ENCODE results near the gene SDHB. TPM values are rescaled to one million over a fixed set of nuclear protein-coding genes. Genes with fewer than 3 reads are reported as not detected.

SDHB gene
- total and polyA plus RNA-seq, 9 donors, result 51.9 to 120 (median 63.1) TPM

GRCh38 chr1:17008208-17008855 is 45.5 kb downstream of the SDHB start:
- intact Hi-C loops (cut with DNase I), result no loop called here
- H3K4me1 ChIP-seq (ENCODE audit: insufficient read depth), result peaks cover 12% of the 10 kb centered on the region
- no peak overlapping the region for H3K4me3 ChIP-seq
- no peaks in the 10 kb centered on the region for H3K36me3 ChIP-seq
- no peak for DNase-seq
- no peaks in the 10 kb centered on the region for H3K27me3 ChIP-seq
- no peaks in the 10 kb centered on the region for H3K9me3 ChIP-seq
- TF ChIP-seq EP300 (IDR thresholded peaks at IDR 0.05), result no peak
- no peak for TF ChIP-seq POLR2A (IDR thresholded peaks at IDR 0.05)
- TF ChIP-seq CTCF (IDR thresholded peaks at IDR 0.05), result no peak
- H3K27ac ChIP-seq, result no peak overlapping the region
- 90 to 93% (median 92%) methylated on average over 15 of the region's 15 CpGs for WGBS, 3 donors

- no peak overlapping the region for H3K4me3 ChIP-seq
- intact Hi-C loops (cut with DNase I), result no loop called here
- no peaks in the 10 kb centered on the region for H3K27me3 ChIP-seq
- no peak overlapping the region for H3K27ac ChIP-seq
- DNase-seq, result no peak
- TF ChIP-seq POLR2A (IDR thresholded peaks at IDR 0.05), result no peak
- no peak for TF ChIP-seq CTCF (IDR thresholded peaks at IDR 0.05)
- TF ChIP-seq EP300 (IDR thresholded peaks at IDR 0.05), result no peak
- peaks cover 6% of the 10 kb centered on the region for H3K4me1 ChIP-seq (ENCODE audit: insufficient read depth)
- 92 to 98% (median 93%) methylated on average over 7 to 8 of the region's 8 CpGs for WGBS, 3 donors
- H3K36me3 ChIP-seq, result no peaks in the 10 kb centered on the region
- H3K9me3 ChIP-seq, result no peaks in the 10 kb centered on the region
These were observed 46.7 kb downstream of the SDHB start for GRCh38 chr1:17007121-17007520.

- Histone ChIP-seq H3K4me3 (no peak overlapping the region), H3K27me3 (no peaks in the 10 kb centered on the region), H3K27ac (no peak overlapping the region), H3K9me3 (no peaks in the 10 kb centered on the region), H3K36me3 (no peaks in the 10 kb centered on the region), H3K4me1 (ENCODE audit: insufficient read depth) (no peaks in the 10 kb centered on the region)
- 86 to 89% (median 86%) methylated on average over 19 of the region's 19 CpGs for WGBS, 3 donors
- TF ChIP-seq CTCF (IDR thresholded peaks at IDR 0.05), result no peak
- DNase-seq, result no peak
- intact Hi-C loops (cut with DNase I), result no loop called here
These were observed 48.5 kb downstream of the SDHB start for GRCh38 chr1:17005365-17005740.

GRCh38 chr1:17004466-17005364 is 49.1 kb downstream of the SDHB start:
- H3K4me1 ChIP-seq (ENCODE audit: insufficient read depth), result no peaks in the 10 kb centered on the region
- no peaks in the 10 kb centered on the region for H3K36me3 ChIP-seq
- no peak overlapping the region for H3K27ac ChIP-seq
- intact Hi-C loops (cut with DNase I), result no loop called here
- H3K4me3 ChIP-seq, result no peak overlapping the region
- no peak for DNase-seq
- H3K9me3 ChIP-seq, result no peaks in the 10 kb centered on the region
- TF ChIP-seq POLR2A (IDR thresholded peaks at IDR 0.05), result no peak
- TF ChIP-seq CTCF (IDR thresholded peaks at IDR 0.05), result no peak
- no peak for TF ChIP-seq EP300 (IDR thresholded peaks at IDR 0.05)
- no peaks in the 10 kb centered on the region for H3K27me3 ChIP-seq
- WGBS, 3 donors, result 89 to 93% (median 91%) methylated on average over 23 to 24 of the region's 24 CpGs

Measured in ovary (tissue), 9 donors.